Mesenchymal stem cell (in vitro differentiated cells and primary cell): ENCODE data around the gene FNDC5.

ENCODE experiments used
- DNase-seq: peaks from one replicate; pipeline ENCODE4 v3.0.0-alpha.2; 2013
- H2AFZ ChIP-seq: one replicate; pipeline ENCODE4 v1.6.1; 2013; ENCODE audit warnings: low read depth, mild to moderate bottlenecking, control low read depth, inconsistent platforms, low read length, moderate library complexity
- H2AK5ac ChIP-seq: 2 replicates; pipeline ENCODE4 v1.6.1; 2013; ENCODE audit warnings: low read length, moderate library complexity, mild to moderate bottlenecking, inconsistent platforms; ENCODE audit not compliant: severe bottlenecking
- H2BK120ac ChIP-seq: one replicate; pipeline ENCODE4 v1.6.1; 2013; ENCODE audit warnings: low read depth, mild to moderate bottlenecking, inconsistent platforms, low read length, moderate library complexity
- H2BK12ac ChIP-seq, 2 experiments: one replicate each; pipeline ENCODE4 v1.6.1; 2013; ENCODE audit warnings: inconsistent platforms in 2 of 2, low read length in 2 of 2, mild to moderate bottlenecking in 2 of 2, moderate library complexity in 2 of 2, control low read depth in 1 of 2
- H2BK15ac ChIP-seq: one replicate; pipeline ENCODE4 v1.6.1; 2013; ENCODE audit warnings: mild to moderate bottlenecking, low read depth, inconsistent platforms; ENCODE audit not compliant: poor library complexity, severe bottlenecking
- H2BK5ac ChIP-seq: 2 replicates; pipeline ENCODE4 v1.6.1; 2013; ENCODE audit warnings: low read depth, mild to moderate bottlenecking, low read length, control low read depth, inconsistent platforms; ENCODE audit not compliant: poor library complexity, severe bottlenecking
- H3K14ac ChIP-seq, 2 experiments: one replicate each; pipeline ENCODE4 v1.6.1; 2013; ENCODE audit warnings: inconsistent platforms in 2 of 2, low read length in 2 of 2, control low read depth in 1 of 2, mild to moderate bottlenecking in 1 of 2, moderate library complexity in 1 of 2
- H3K18ac ChIP-seq, 2 experiments: one replicate each; pipeline ENCODE4 v1.6.1; 2013; ENCODE audit warnings: inconsistent platforms in 2 of 2, low read length in 2 of 2, control low read depth in 1 of 2, low read depth in 1 of 2, mild to moderate bottlenecking in 1 of 2
- H3K23ac ChIP-seq, 2 experiments: one replicate each; pipeline ENCODE4 v1.6.1; 2013; ENCODE audit warnings: inconsistent platforms in 2 of 2, low read length in 2 of 2, mild to moderate bottlenecking in 2 of 2, moderate library complexity in 2 of 2, control low read depth in 1 of 2
- H3K27ac ChIP-seq: 2 replicates; pipeline ENCODE4 v1.5.1; 2013; ENCODE audit warnings: mild to moderate bottlenecking, moderate library complexity, low read length, control low read depth, inconsistent platforms; ENCODE audit not compliant: poor library complexity, severe bottlenecking
- H3K27me3 ChIP-seq, 2 experiments: 2 replicates each; pipeline versions ENCODE4 v1.6.1 to v1.7.0; 2013; ENCODE audit warnings: low read length in 2 of 2, mild to moderate bottlenecking in 2 of 2, moderate library complexity in 2 of 2, control low read depth in 1 of 2, inconsistent platforms in 1 of 2; ENCODE audit not compliant: control insufficient read depth in 1 of 2, insufficient read depth in 1 of 2
- H3K36me3 ChIP-seq, 2 experiments: 2 replicates each; pipeline versions ENCODE4 v1.6.1 to v1.7.0; 2013; ENCODE audit warnings: low read length in 2 of 2, control low read depth in 1 of 2, inconsistent platforms in 1 of 2, low read depth in 1 of 2, mild to moderate bottlenecking in 1 of 2; ENCODE audit not compliant: insufficient read depth in 2 of 2, control insufficient read depth in 1 of 2
- H3K4ac ChIP-seq, 2 experiments: one replicate each; pipeline ENCODE4 v1.6.1; 2013; ENCODE audit warnings: inconsistent platforms in 2 of 2, low read length in 2 of 2, mild to moderate bottlenecking in 2 of 2, moderate library complexity in 2 of 2, control low read depth in 1 of 2, low read depth in 1 of 2
- H3K4me1 ChIP-seq: 2 replicates; pipeline ENCODE4 v1.6.1; 2013; ENCODE audit warnings: low read depth, low read length, control low read depth; ENCODE audit not compliant: control insufficient read depth, insufficient read depth
- H3K4me2 ChIP-seq: 2 replicates; pipeline ENCODE4 v1.6.1; 2013; ENCODE audit warnings: low read length, mild to moderate bottlenecking, inconsistent platforms; ENCODE audit not compliant: poor library complexity, severe bottlenecking
- H3K4me3 ChIP-seq, 2 experiments: 2 replicates each; pipeline versions ENCODE4 v1.5.1 to v1.7.0; 2013; ENCODE audit warnings: low read length in 2 of 2, mild to moderate bottlenecking in 2 of 2, control low read depth in 1 of 2, low read depth in 1 of 2; ENCODE audit not compliant: insufficient read depth in 1 of 2
- H3K79me1 ChIP-seq: replicated peaks from 2 replicates; pipeline ENCODE4 v1.6.1; 2013; ENCODE audit warnings: mild to moderate bottlenecking, control low read depth, low read length, inconsistent platforms; ENCODE audit not compliant: poor library complexity, severe bottlenecking
- H3K9ac ChIP-seq: 2 replicates; pipeline ENCODE4 v1.7.0; 2013; ENCODE audit warnings: mild to moderate bottlenecking, low read length, moderate library complexity
- H3K9me3 ChIP-seq: 2 replicates; pipeline ENCODE4 v1.7.0; 2013; ENCODE audit warnings: mild to moderate bottlenecking, low read length; ENCODE audit not compliant: control insufficient read depth
- H4K8ac ChIP-seq: one replicate; pipeline ENCODE4 v1.6.1; 2013; ENCODE audit warnings: inconsistent platforms, mild to moderate bottlenecking, low read length, moderate library complexity
- H4K91ac ChIP-seq: one replicate; pipeline ENCODE4 v1.6.1; 2013; ENCODE audit warnings: mild to moderate bottlenecking, low read length, inconsistent platforms
- WGBS: methylation state at CpG from one replicate; pipeline ENCODE4 v1.1.7; 2013; ENCODE audit warnings: mixed read lengths; 5-methylcytosine and 5-hydroxymethylcytosine counted together

Gene FNDC5

DNA sequence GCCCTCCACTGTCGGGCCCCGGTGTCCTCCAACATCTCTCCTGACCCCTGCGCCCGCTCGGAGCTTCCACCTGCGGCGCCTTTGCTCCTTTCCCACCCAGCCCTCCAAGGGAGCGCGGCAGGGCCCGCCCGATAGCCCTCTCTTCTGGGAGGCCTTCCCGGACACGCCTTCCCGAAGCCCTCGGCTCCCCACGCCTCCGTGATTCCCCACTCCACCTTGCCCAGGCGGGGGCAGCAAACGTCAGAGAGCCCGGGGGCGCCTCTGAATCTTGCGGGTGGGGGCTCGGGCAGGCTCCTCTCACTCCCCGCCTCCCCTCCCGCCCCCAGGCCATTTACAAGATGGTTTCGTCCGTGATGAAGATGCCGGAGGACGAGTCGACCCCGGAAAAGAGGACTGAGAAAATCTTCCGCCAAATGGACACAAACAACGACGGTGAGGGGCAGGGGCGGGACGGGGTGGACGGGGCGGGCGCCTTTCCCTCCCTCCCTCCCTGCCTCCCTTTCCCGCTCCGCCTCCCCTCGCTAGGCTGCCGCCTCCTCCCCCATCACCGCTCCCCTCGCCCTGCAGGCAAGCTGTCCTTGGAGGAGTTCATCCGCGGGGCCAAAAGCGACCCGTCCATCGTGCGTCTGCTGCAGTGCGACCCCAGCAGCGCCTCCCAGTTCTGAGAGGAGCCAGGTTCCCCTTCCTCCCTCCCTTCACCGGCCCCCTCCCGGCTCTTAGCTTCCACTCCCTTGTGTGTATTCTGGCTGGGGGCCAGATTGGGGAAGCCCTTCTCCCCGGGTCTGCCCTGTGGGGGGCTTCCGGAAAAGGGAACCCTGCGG is 22.7 kb upstream of the FNDC5 start:
- H3K9me3 ChIP-seq, result no peaks in the 10 kb centered on the region
- 3% methylated on average over 47 of the region's 58 CpGs for WGBS
- H3K4me1 ChIP-seq, result peaks cover 13% of the 10 kb centered on the region
- no peak overlapping the region for H3K27ac ChIP-seq
- peaks cover 39 to 46% of the 10 kb centered on the region in 2 experiments for H3K27me3 ChIP-seq
- no peak overlapping the region for H2BK12ac ChIP-seq
- H3K14ac ChIP-seq, result no peak overlapping the region
- no peak for DNase-seq
- H3K23ac ChIP-seq, result no peak overlapping the region
- H2AK5ac ChIP-seq, result no peak overlapping the region
- peak overlapping the region; percentile 29 for H2AFZ ChIP-seq
- H4K91ac ChIP-seq, result no peak overlapping the region
- H3K18ac ChIP-seq, result peak overlapping the region in 1 of 2 experiments; percentile 54
- no peaks in the 10 kb centered on the region for H3K79me1 ChIP-seq
- no peak overlapping the region for H2BK120ac ChIP-seq
- no peak overlapping the region for H2BK15ac ChIP-seq
- no peak overlapping the region for H4K8ac ChIP-seq
- H3K4me3 ChIP-seq, result peak overlapping the region; percentile 48 to 66
- H3K36me3 ChIP-seq, result peaks cover 0 to 3% of the 10 kb centered on the region in 2 experiments
- H3K9ac ChIP-seq, result no peak overlapping the region
- H3K4me2 ChIP-seq, result peak overlapping the region; percentile 87
- H3K4ac ChIP-seq, result no peak overlapping the region
- no peak overlapping the region for H2BK5ac ChIP-seq

DNA sequence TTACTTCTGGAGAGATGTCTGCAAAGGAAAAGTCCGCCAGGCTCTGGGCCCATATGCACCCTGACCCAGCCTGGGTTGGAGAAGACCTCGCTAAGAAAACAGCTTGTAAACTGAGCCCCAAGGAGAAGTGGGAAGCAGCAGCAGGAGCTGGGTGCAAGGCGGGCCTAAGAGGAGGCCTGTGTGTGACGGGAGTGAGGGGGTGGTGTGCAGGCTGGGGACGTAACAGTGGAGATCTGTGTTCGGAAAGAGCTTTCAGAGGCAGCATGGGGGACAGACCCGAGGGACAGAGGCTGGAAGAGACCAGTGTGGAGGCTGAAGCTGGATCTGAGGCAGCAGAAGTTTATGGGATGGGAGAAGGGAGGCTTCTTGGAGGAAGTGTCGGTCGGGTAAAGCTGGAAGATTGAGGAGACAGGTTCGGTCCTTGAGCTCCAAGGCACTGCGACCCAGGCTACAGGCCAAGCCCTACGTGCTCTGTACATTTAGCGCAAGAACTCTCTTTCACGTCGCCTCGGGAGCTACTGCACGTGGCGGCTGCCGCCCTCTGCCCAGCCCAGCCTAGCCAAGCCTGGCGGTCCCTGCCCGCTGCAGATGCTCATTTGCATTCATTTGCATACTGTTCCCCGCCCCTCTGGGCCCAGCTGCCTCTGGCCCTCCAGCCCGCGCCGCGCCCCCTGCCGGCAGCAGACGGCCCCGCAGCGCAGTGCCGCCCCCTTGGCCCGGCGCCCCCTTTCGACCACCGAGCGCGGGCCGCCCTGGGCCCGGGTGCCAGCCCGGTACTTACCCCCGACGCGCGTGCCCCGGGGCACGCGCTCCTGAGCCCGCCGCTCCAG is 21.9 kb upstream of the FNDC5 start:
- no peak for DNase-seq
- Histone ChIP-seq H3K14ac (no peak overlapping the region), H2BK5ac (no peak overlapping the region), H2BK120ac (no peak overlapping the region), H4K8ac (no peak overlapping the region), H3K4me1 (peaks cover 13% of the 10 kb centered on the region), H3K27me3 (peaks cover 45 to 55% of the 10 kb centered on the region in 2 experiments), H3K4me3 (peak overlapping the region; percentile 48 to 66), H2AK5ac (no peak overlapping the region), H2AFZ (no peak overlapping the region), H2BK15ac (no peak overlapping the region), H3K23ac (no peak overlapping the region), H3K27ac (no peak overlapping the region), H3K36me3 (peaks cover 0 to 3% of the 10 kb centered on the region in 2 experiments), H3K9ac (no peak overlapping the region), H3K18ac (no peak overlapping the region), H3K9me3 (no peaks in the 10 kb centered on the region), H3K4ac (no peak overlapping the region), H2BK12ac (no peak overlapping the region), H4K91ac (no peak overlapping the region), H3K4me2 (peak overlapping the region; percentile 87), H3K79me1 (no peaks in the 10 kb centered on the region)
- WGBS, result 26% methylated on average over 49 of the region's 49 CpGs

DNA sequence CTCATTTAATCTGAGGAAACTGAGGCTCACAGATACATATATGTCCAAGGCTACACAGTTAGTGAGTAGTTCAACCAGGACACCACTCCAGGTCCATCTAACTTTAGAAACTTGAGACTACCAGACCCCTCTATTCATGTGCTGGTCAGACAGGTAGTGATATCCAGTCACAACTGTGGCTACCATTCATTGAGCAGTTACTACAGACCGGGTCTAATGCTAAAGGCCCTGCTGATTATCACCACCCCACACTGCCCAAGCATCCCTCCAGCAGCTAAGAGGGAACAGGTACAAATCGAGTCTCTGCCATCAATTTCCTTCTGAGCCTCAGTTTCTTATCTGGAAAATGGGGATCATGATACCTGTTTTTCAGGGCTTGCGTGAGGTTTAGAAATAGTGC is 20.9 kb upstream of the FNDC5 start:
- peaks cover 13% of the 10 kb centered on the region for H3K4me1 ChIP-seq
- H4K8ac ChIP-seq, result no peak overlapping the region
- no peak overlapping the region for H4K91ac ChIP-seq
- H2BK5ac ChIP-seq, result no peak overlapping the region
- H2BK120ac ChIP-seq, result no peak overlapping the region
- no peak overlapping the region for H3K18ac ChIP-seq
- no peak overlapping the region for H2BK15ac ChIP-seq
- no peak overlapping the region for H2AK5ac ChIP-seq
- no peaks in the 10 kb centered on the region for H3K9me3 ChIP-seq
- no peak overlapping the region for H3K14ac ChIP-seq
- H3K36me3 ChIP-seq, result peaks cover 0 to 3% of the 10 kb centered on the region in 2 experiments
- H3K79me1 ChIP-seq, result no peaks in the 10 kb centered on the region
- no peak overlapping the region for H2AFZ ChIP-seq
- peaks cover 54 to 64% of the 10 kb centered on the region in 2 experiments for H3K27me3 ChIP-seq
- H3K4ac ChIP-seq, result no peak overlapping the region
- no peak overlapping the region for H3K4me3 ChIP-seq
- 95% methylated on average over 3 of the region's 3 CpGs for WGBS
- no peak overlapping the region for H3K23ac ChIP-seq
- H3K4me2 ChIP-seq, result no peak overlapping the region
- no peak overlapping the region for H2BK12ac ChIP-seq
- H3K9ac ChIP-seq, result no peak overlapping the region
- no peak for DNase-seq
- no peak overlapping the region for H3K27ac ChIP-seq

DNA sequence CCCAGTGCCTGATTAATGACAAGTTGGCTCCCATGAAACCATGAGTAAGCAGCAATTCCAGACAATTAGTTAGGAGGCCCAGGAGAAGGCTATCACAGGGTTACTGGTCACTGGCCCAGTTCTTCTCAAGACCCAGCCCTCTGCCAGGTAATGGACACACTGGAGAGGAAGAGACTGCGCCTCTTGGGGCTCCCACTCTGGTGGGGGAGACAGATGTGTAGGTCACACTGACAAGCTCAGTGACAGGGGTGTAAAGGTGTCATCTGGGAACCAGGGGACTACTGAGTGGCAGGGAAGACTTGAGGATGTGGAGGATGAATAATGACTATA is 20.5 kb upstream of the FNDC5 start:
- no peak overlapping the region for H2AFZ ChIP-seq
- H4K8ac ChIP-seq, result no peak overlapping the region
- H3K79me1 ChIP-seq, result no peaks in the 10 kb centered on the region
- H3K9me3 ChIP-seq, result no peaks in the 10 kb centered on the region
- no peak overlapping the region for H3K4me2 ChIP-seq
- peaks cover 15% of the 10 kb centered on the region for H3K4me1 ChIP-seq
- no peak overlapping the region for H3K9ac ChIP-seq
- H2BK5ac ChIP-seq, result no peak overlapping the region
- H2AK5ac ChIP-seq, result no peak overlapping the region
- H2BK15ac ChIP-seq, result no peak overlapping the region
- WGBS, result 75% methylated on average over 1 of the region's 1 CpG
- no peak overlapping the region for H3K23ac ChIP-seq
- peaks cover 0 to 3% of the 10 kb centered on the region in 2 experiments for H3K36me3 ChIP-seq
- no peak overlapping the region for H3K27ac ChIP-seq
- no peak for DNase-seq
- no peak overlapping the region for H4K91ac ChIP-seq
- no peak overlapping the region for H3K4ac ChIP-seq
- H2BK12ac ChIP-seq, result no peak overlapping the region
- H3K4me3 ChIP-seq, result no peak overlapping the region
- no peak overlapping the region for H2BK120ac ChIP-seq
- no peak overlapping the region for H3K18ac ChIP-seq
- no peak overlapping the region for H3K14ac ChIP-seq
- peaks cover 55 to 65% of the 10 kb centered on the region in 2 experiments for H3K27me3 ChIP-seq
